Measurements from ENCODE around the gene RIN3. TPM values are rescaled to one million over a fixed set of nuclear protein-coding genes. Genes with fewer than 3 reads are reported as not detected.
A peak's percentile ranks its signal among the peaks of the same experiment; 100 is the strongest.

RIN3 gene
- total RNA-seq, 1 donor from 2014 or later = 0.22 TPM

DNA sequence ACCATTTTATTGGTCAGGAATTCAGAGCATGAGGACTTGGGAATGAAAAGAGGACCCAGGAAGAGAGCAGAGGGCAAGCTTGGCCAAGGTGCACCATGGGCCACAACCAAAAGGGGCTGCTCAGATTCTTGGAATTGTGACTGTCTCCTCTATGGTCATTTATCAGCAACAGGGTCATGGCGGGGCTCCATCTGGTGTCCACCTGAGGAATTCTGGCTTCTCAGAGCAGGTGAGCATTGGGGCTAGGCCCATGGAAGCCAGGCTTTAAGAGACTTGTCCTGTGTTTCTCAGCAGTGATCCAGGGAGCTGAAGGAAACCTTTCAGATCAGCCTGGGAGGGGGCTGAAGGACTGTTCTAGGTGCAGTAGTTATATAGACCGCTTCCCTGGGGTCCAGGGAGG, 2.6 kb upstream of the RIN3 start:
- H3K4me1 Mint-ChIP-seq = peaks cover 11% of the 10 kb centered on the region
- DNase-seq (ENCODE audit: low spot score) = peak; percentile 36

DNA sequence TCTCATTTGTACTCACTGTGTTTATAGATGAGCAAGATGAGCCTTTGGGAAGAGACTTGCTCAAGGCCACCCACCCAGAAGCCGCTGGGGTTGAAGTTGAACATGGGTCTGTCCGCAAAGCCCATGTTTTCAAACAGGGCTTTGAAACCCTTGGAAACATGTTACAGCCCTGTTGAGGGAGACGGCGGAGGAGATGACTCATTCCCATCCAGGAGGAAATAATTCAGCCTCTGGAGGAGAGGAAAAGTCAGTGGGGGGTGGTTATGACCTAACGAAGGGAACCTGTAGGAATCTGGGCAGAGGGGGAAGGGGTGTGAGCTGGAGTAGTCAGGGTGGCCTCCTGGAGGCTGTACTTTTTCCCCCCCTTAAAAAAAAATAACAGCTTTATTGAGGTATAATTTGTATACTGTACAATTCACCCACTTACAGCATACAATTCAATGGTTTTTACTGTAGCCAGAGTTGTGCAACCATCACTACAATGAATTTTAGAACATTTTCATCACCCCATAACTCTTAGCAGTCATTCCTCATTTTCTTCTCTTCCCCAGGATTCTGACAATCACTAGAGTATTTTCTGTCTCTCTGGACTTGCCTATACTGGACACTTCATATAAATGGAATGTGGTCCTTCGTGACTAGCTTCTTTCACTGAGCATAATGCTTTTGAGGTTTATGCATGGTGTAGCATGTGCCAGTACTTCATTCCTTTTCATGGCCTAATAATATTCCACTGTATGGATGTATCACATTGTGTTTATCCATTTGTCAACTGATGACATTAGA, 1.9 kb upstream of the RIN3 start:
- no peaks in the 10 kb centered on the region for H3F3A ChIP-seq (ENCODE audit: low read depth)
- no peaks in the 10 kb centered on the region for H3K9me3 ChIP-seq (ENCODE audit: low read depth)
- Mint-ChIP-seq H3K4me1 (peaks cover 11% of the 10 kb centered on the region), H3K9me3 (no peaks in the 10 kb centered on the region), H3K27me3 (ENCODE audit: insufficient read depth, low read depth) (peaks cover 6% of the 10 kb centered on the region), H3K27ac (no peak overlapping the region), H3K4me3 (no peak overlapping the region), H3K36me3 (no peaks in the 10 kb centered on the region)
- H3K4me1 ChIP-seq = no peaks in the 10 kb centered on the region
- H3K79me2 ChIP-seq (ENCODE audit: low read depth) = no peaks in the 10 kb centered on the region
- no peaks in the 10 kb centered on the region for H3K36me3 ChIP-seq
- H3K4me2 ChIP-seq = no peak overlapping the region
- no peak overlapping the region for H3K27ac ChIP-seq
- H3K4me3 ChIP-seq = no peak overlapping the region
- no peaks in the 10 kb centered on the region for H4K20me1 ChIP-seq (ENCODE audit: low read depth)
- no peak for DNase-seq (ENCODE audit: low spot score)
- H3K27me3 ChIP-seq = peaks cover 50% of the 10 kb centered on the region
- no peak overlapping the region for H3K9ac ChIP-seq
- no peak overlapping the region for H2AFZ ChIP-seq (replicated peaks)
- TF ChIP-seq EZH2phosphoT487 (IDR thresholded peaks at IDR 0.05) (no peak), EZH2 (IDR thresholded peaks at IDR 0.05) (no peak)
- TF ChIP-seq, protein P1, sequence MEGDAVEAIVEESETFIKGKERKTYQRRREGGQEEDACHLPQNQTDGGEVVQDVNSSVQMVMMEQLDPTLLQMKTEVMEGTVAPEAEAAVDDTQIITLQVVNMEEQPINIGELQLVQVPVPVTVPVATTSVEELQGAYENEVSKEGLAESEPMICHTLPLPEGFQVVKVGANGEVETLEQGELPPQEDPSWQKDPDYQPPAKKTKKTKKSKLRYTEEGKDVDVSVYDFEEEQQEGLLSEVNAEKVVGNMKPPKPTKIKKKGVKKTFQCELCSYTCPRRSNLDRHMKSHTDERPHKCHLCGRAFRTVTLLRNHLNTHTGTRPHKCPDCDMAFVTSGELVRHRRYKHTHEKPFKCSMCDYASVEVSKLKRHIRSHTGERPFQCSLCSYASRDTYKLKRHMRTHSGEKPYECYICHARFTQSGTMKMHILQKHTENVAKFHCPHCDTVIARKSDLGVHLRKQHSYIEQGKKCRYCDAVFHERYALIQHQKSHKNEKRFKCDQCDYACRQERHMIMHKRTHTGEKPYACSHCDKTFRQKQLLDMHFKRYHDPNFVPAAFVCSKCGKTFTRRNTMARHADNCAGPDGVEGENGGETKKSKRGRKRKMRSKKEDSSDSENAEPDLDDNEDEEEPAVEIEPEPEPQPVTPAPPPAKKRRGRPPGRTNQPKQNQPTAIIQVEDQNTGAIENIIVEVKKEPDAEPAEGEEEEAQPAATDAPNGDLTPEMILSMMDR (IDR thresholded peaks at IDR 0.05) = no peak

More for the DNA sequence above, 2.6 kb upstream of the RIN3 start:
- Histone ChIP-seq H3K4me1 (no peaks in the 10 kb centered on the region), H3K27ac (no peak overlapping the region), H3K4me3 (no peak overlapping the region), H3F3A (ENCODE audit: low read depth) (no peaks in the 10 kb centered on the region), H4K20me1 (ENCODE audit: low read depth) (no peaks in the 10 kb centered on the region), H3K79me2 (ENCODE audit: low read depth) (no peaks in the 10 kb centered on the region), H3K36me3 (no peaks in the 10 kb centered on the region), H3K4me2 (no peak overlapping the region), H3K9ac (no peak overlapping the region), H2AFZ (replicated peaks) (no peak overlapping the region), H3K27me3 (peaks cover 43% of the 10 kb centered on the region), H3K9me3 (ENCODE audit: low read depth) (no peaks in the 10 kb centered on the region)
- Mint-ChIP-seq H3K9me3 (no peaks in the 10 kb centered on the region), H3K36me3 (no peaks in the 10 kb centered on the region), H3K27me3 (ENCODE audit: insufficient read depth, low read depth) (peaks cover 2% of the 10 kb centered on the region), H3K4me3 (no peak overlapping the region), H3K27ac (no peak overlapping the region)
- TF ChIP-seq EZH2phosphoT487 (IDR thresholded peaks at IDR 0.05) = no peak
- no peak for TF ChIP-seq EZH2 (IDR thresholded peaks at IDR 0.05)
- TF ChIP-seq, protein P1 (IDR thresholded peaks at IDR 0.05) = peak; percentile 29

DNA sequence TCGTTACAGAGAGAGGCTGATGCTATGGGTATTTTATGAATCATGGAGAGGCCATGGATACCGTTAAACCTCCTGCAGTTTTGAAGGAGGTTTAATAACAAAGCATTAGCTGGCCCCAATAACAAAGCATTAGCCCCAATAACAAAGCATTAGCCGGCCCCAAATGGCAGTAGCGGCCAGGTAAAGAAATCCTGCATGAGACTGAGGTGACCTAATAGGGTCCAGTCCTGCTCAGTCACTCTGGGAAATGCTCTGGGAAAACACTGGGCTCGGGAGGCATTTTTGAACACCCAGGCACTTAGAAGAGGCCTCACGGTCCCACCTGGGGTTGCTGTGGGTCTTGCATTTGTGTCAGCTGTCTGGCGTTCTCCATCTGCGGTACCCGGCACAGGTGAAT, 776 bp upstream of the RIN3 start:
- H4K20me1 ChIP-seq (ENCODE audit: low read depth) = no peaks in the 10 kb centered on the region
- DNase-seq (ENCODE audit: low spot score) = no peak
- TF ChIP-seq EZH2phosphoT487 (IDR thresholded peaks at IDR 0.05) (no peak), EZH2 (IDR thresholded peaks at IDR 0.05) (no peak)
- TF ChIP-seq, protein P1 (IDR thresholded peaks at IDR 0.05) = no peak
- H3K27me3 ChIP-seq = peaks cover 62% of the 10 kb centered on the region
- H3K4me3 Mint-ChIP-seq = peak overlapping the region; percentile 69
- H3K4me3 ChIP-seq = peak overlapping the region; percentile 63
- no peaks in the 10 kb centered on the region for H3F3A ChIP-seq (ENCODE audit: low read depth)
- no peak overlapping the region for H2AFZ ChIP-seq (replicated peaks)
- H3K27ac Mint-ChIP-seq = no peak overlapping the region
- H3K9me3 ChIP-seq (ENCODE audit: low read depth) = no peaks in the 10 kb centered on the region
- no peaks in the 10 kb centered on the region for H3K36me3 ChIP-seq
- no peaks in the 10 kb centered on the region for H3K9me3 Mint-ChIP-seq
- H3K27me3 Mint-ChIP-seq (ENCODE audit: insufficient read depth, low read depth) = peaks cover 9% of the 10 kb centered on the region
- H3K27ac ChIP-seq = no peak overlapping the region
- no peaks in the 10 kb centered on the region for H3K79me2 ChIP-seq (ENCODE audit: low read depth)
- peaks cover 11% of the 10 kb centered on the region for H3K4me1 Mint-ChIP-seq
- H3K4me1 ChIP-seq = no peaks in the 10 kb centered on the region
- H3K9ac ChIP-seq = no peak overlapping the region
- peak overlapping the region; percentile 96 for H3K4me2 ChIP-seq
- no peaks in the 10 kb centered on the region for H3K36me3 Mint-ChIP-seq

Measured in neural progenitor cell (in vitro differentiated cells).